Activated naive CD4-positive, alpha-beta T cell treated with anti-CD3 and anti-CD28 coated beads for 36 hours (primary cell): ENCODE data around the gene CCDC12. TPM values are rescaled to one million over a fixed set of nuclear protein-coding genes. Genes with fewer than 3 reads are reported as not detected.

Experiments
- CTCF ChIA-PET: fragments of 350-600 bp; sonication (Branson Sonifier 250); formaldehyde crosslinking; loops from one replicate; lab custom pipeline; 2021; ENCODE audit warnings: antibody characterized with exemption; lab: Charles Lee
- DNase-seq: peaks from one replicate; pipeline ENCODE4 v3.0.0-alpha.2; 2020
- H3K27ac Mint-ChIP-seq: one replicate; pipeline ENCODE4 v1.8.0; 2021; ENCODE audit warnings: mild to moderate bottlenecking, mixed read lengths
- H3K27me3 Mint-ChIP-seq: one replicate; pipeline ENCODE4 v1.8.0; 2021; ENCODE audit warnings: low read depth, mixed read lengths
- H3K36me3 Mint-ChIP-seq: one replicate; pipeline ENCODE4 v1.8.0; 2021; ENCODE audit warnings: low read depth, mixed read lengths
- H3K4me1 Mint-ChIP-seq: one replicate; pipeline ENCODE4 v1.8.0; 2021; ENCODE audit warnings: low read depth, mixed read lengths
- H3K4me3 Mint-ChIP-seq: one replicate; pipeline ENCODE4 v1.8.0; 2021; ENCODE audit warnings: mild to moderate bottlenecking, moderate library complexity, mixed read lengths
- H3K9me3 Mint-ChIP-seq: one replicate; pipeline ENCODE4 v1.8.0; 2021; ENCODE audit warnings: mixed read lengths
- intact Hi-C: fragments of 100-400 bp; cut with micrococcal nuclease; formaldehyde crosslinking; loops from one replicate; pipeline ENCODE4 v1.15.1; 2023
- total RNA-seq, 2 experiments: library from RNA; stranded (reverse); gene quantifications; one replicate each; pipeline ENCODE4 v1.2.3, GENCODE V29; 2021

CCDC12 gene
- total RNA-seq, 2 experiments from 2014 or later: 37.6 to 43.0 TPM

GRCh38 chr3:46955801-46956259, 20.7 kb downstream of the CCDC12 start:
- no peak overlapping the region for H3K4me3 Mint-ChIP-seq
- H3K27me3 Mint-ChIP-seq: no peaks in the 10 kb centered on the region
- H3K36me3 Mint-ChIP-seq: peaks cover 10% of the 10 kb centered on the region
- intact Hi-C loops: no loop called here
- peak; percentile 68 for DNase-seq
- H3K4me1 Mint-ChIP-seq: peaks cover 86% of the 10 kb centered on the region
- CTCF ChIA-PET: interaction anchor here (0.6 to 1.5 kb wide), 3 partner anchors 11 to 107 kb away, joined by 3 to 6 read pairs (median 3); no protein-coding TSS in a partner anchor
- H3K27ac Mint-ChIP-seq: peak overlapping the region; percentile 83
- no peaks in the 10 kb centered on the region for H3K9me3 Mint-ChIP-seq

- no peaks in the 10 kb centered on the region for H3K27me3 Mint-ChIP-seq
- H3K27ac Mint-ChIP-seq: peak overlapping the region; percentile 83
- no peak for DNase-seq
- H3K4me1 Mint-ChIP-seq: peaks cover 84% of the 10 kb centered on the region
- CTCF ChIA-PET: interaction anchor here (1.5 kb wide), 1 partner anchor 12 kb away, joined by 3 read pairs; no protein-coding TSS in a partner anchor
- intact Hi-C loops: no loop called here
- peak overlapping the region; percentile 5 for H3K4me3 Mint-ChIP-seq
- no peaks in the 10 kb centered on the region for H3K9me3 Mint-ChIP-seq
- H3K36me3 Mint-ChIP-seq: peaks cover 10% of the 10 kb centered on the region
Measured at GRCh38 chr3:46955157-46955556, 21.4 kb downstream of the CCDC12 start.

- H3K9me3 Mint-ChIP-seq: no peaks in the 10 kb centered on the region
- H3K27me3 Mint-ChIP-seq: no peaks in the 10 kb centered on the region
- intact Hi-C loops: loop anchor here (5.0 kb wide), 1 partner anchor 33 kb away; no protein-coding TSS in a partner anchor
- no peak for DNase-seq
- peaks cover 10% of the 10 kb centered on the region for H3K36me3 Mint-ChIP-seq
- H3K4me1 Mint-ChIP-seq: peaks cover 82% of the 10 kb centered on the region
- no peak overlapping the region for H3K4me3 Mint-ChIP-seq
- peak overlapping the region; percentile 56 for H3K27ac Mint-ChIP-seq
- CTCF ChIA-PET: no interaction called here
Measured at GRCh38 chr3:46954178-46954577, 22.4 kb downstream of the CCDC12 start.

GRCh38 chr3:46953234-46954010, 23.1 kb downstream of the CCDC12 start:
- H3K4me3 Mint-ChIP-seq: no peak overlapping the region

GRCh38 chr3:46952813-46953212, 23.7 kb downstream of the CCDC12 start:
- DNase-seq: no peak
- CTCF ChIA-PET: no interaction called here
- Mint-ChIP-seq H3K4me1 (peaks cover 82% of the 10 kb centered on the region), H3K27ac (no peak overlapping the region), H3K27me3 (no peaks in the 10 kb centered on the region), H3K4me3 (no peak overlapping the region), H3K36me3 (peaks cover 7% of the 10 kb centered on the region), H3K9me3 (no peaks in the 10 kb centered on the region)
- intact Hi-C loops: loop anchor here (5.0 kb wide), 1 partner anchor 34 kb away; no protein-coding TSS in a partner anchor

More at GRCh38 chr3:46953234-46954010, 23.1 kb downstream of the CCDC12 start:
- CTCF ChIA-PET: no interaction called here
- H3K36me3 Mint-ChIP-seq: peaks cover 7% of the 10 kb centered on the region
- no peaks in the 10 kb centered on the region for H3K9me3 Mint-ChIP-seq
- peak overlapping the region; percentile 56 for H3K27ac Mint-ChIP-seq
- H3K4me1 Mint-ChIP-seq: peaks cover 82% of the 10 kb centered on the region
- DNase-seq: no peak
- intact Hi-C loops: loop anchor here (5.0 kb wide), 1 partner anchor 34 kb away; no protein-coding TSS in a partner anchor
- no peaks in the 10 kb centered on the region for H3K27me3 Mint-ChIP-seq

GRCh38 chr3:46950650-46951241, 25.8 kb downstream of the CCDC12 start:
- H3K9me3 Mint-ChIP-seq: no peaks in the 10 kb centered on the region
- peak overlapping the region; percentile 4 for H3K27ac Mint-ChIP-seq
- DNase-seq: no peak
- CTCF ChIA-PET: interaction anchor here (0.7 kb wide), 1 partner anchor 105 kb away, joined by 6 read pairs; no protein-coding TSS in a partner anchor
- no peak overlapping the region for H3K4me3 Mint-ChIP-seq
- intact Hi-C loops: loop anchor here (5.0 kb wide), 1 partner anchor 37 kb away; no protein-coding TSS in a partner anchor
- H3K27me3 Mint-ChIP-seq: no peaks in the 10 kb centered on the region
- peaks cover 20% of the 10 kb centered on the region for H3K36me3 Mint-ChIP-seq
- peaks cover 88% of the 10 kb centered on the region for H3K4me1 Mint-ChIP-seq

GRCh38 chr3:46950177-46950576, 26.4 kb downstream of the CCDC12 start:
- no peaks in the 10 kb centered on the region for H3K27me3 Mint-ChIP-seq
- intact Hi-C loops: loop anchor here (5.0 kb wide), 1 partner anchor 37 kb away; no protein-coding TSS in a partner anchor
- CTCF ChIA-PET: interaction anchor here (0.6 to 0.7 kb wide), 2 partner anchors 30 to 102 kb away, joined by 3 read pairs; no protein-coding TSS in a partner anchor
- H3K4me3 Mint-ChIP-seq: no peak overlapping the region
- H3K27ac Mint-ChIP-seq: peak overlapping the region; percentile 76
- no peaks in the 10 kb centered on the region for H3K9me3 Mint-ChIP-seq
- DNase-seq: no peak
- H3K4me1 Mint-ChIP-seq: peaks cover 88% of the 10 kb centered on the region
- H3K36me3 Mint-ChIP-seq: peaks cover 19% of the 10 kb centered on the region

- Mint-ChIP-seq H3K27ac (peak overlapping the region; percentile 79), H3K9me3 (no peaks in the 10 kb centered on the region), H3K4me3 (no peak overlapping the region), H3K36me3 (peaks cover 17% of the 10 kb centered on the region), H3K27me3 (no peaks in the 10 kb centered on the region), H3K4me1 (peaks cover 83% of the 10 kb centered on the region)
- CTCF ChIA-PET: interaction anchor here (1.0 kb wide), 1 partner anchor 10 kb away, joined by 3 read pairs; no protein-coding TSS in a partner anchor
- intact Hi-C loops: loop anchor here (1.0 kb wide), 1 partner anchor 10 kb away; no protein-coding TSS in a partner anchor
- no peak for DNase-seq
Measured at GRCh38 chr3:46948830-46949671, 27.5 kb downstream of the CCDC12 start.

GRCh38 chr3:46947981-46948791, 28.4 kb downstream of the CCDC12 start:
- CTCF ChIA-PET: interaction anchor here (0.7 to 1.3 kb wide), 5 partner anchors 11 to 375 kb away, joined by 3 to 7 read pairs (median 3); no protein-coding TSS in a partner anchor
- H3K36me3 Mint-ChIP-seq: peaks cover 17% of the 10 kb centered on the region
- intact Hi-C loops: loop anchor here (1.0 kb wide), 1 partner anchor 11 kb away; no protein-coding TSS in a partner anchor
- H3K27me3 Mint-ChIP-seq: no peaks in the 10 kb centered on the region
- peak overlapping the region; percentile 79 for H3K27ac Mint-ChIP-seq
- DNase-seq: peak; percentile 78
- peak overlapping the region; percentile 32 for H3K4me3 Mint-ChIP-seq
- no peaks in the 10 kb centered on the region for H3K9me3 Mint-ChIP-seq
- peaks cover 76% of the 10 kb centered on the region for H3K4me1 Mint-ChIP-seq

GRCh38 chr3:46947546-46947901, 29.0 kb downstream of the CCDC12 start:
- intact Hi-C loops: no loop called here
- Mint-ChIP-seq H3K27me3 (no peaks in the 10 kb centered on the region), H3K36me3 (peaks cover 17% of the 10 kb centered on the region), H3K9me3 (no peaks in the 10 kb centered on the region), H3K4me1 (peaks cover 75% of the 10 kb centered on the region), H3K4me3 (no peak overlapping the region), H3K27ac (peak overlapping the region; percentile 79)
- CTCF ChIA-PET: interaction anchor here (0.7 to 1.3 kb wide), 5 partner anchors 11 to 376 kb away, joined by 3 to 8 read pairs (median 6); no protein-coding TSS in a partner anchor
- no peak for DNase-seq
